K562 (cell line): ENCODE results near the gene SLCO2A1. TPM values are rescaled to one million over a fixed set of nuclear protein-coding genes. Genes with fewer than 3 reads are reported as not detected.
A peak's percentile ranks its signal among the peaks of the same experiment; 100 is the strongest.

Source experiments
- CHCHD3 ChIP-seq: fragments of 250-450 bp; sonication (Bioruptor Pico); IDR thresholded peaks from 2 replicates; pipeline ENCODE4 v2.1.2; 2022; ENCODE audit warnings: mild to moderate bottlenecking
- FOXA3 ChIP-seq, 2 experiments: fragments of 450-650 bp in 1 of 2; sonication (generic) in 1 of 2; formaldehyde crosslinking; IDR thresholded peaks in 1 of 2; conservative IDR thresholded peaks in 1 of 2; 2 replicates each; pipeline versions ENCODE4 v1.4.0 to v1.8.0; 2020 to 2022; ENCODE audit warnings: mild to moderate bottlenecking in 2 of 2, missing genetic modification reagents in 1 of 2
- HDAC1 ChIP-seq, 2 experiments: fragments of 450-650 bp; IDR thresholded peaks; 2 replicates each; pipeline ENCODE4 v1.6.1; 2016 to 2017; ENCODE audit warnings: inconsistent platforms in 1 of 2, mild to moderate bottlenecking in 1 of 2, moderate library complexity in 1 of 2
- HMG20A ChIP-seq: fragments of 450-650 bp; formaldehyde crosslinking; conservative IDR thresholded peaks from 2 replicates; pipeline ENCODE4 v1.4.0; 2020; ENCODE audit warnings: mild to moderate bottlenecking, mixed read lengths
- SREBF1 ChIP-seq: fragments of 150-350 bp; IDR thresholded peaks from 2 replicates; pipeline ENCODE4 v1.6.1; 2014; ENCODE audit warnings: antibody characterized with exemption, low read depth, low read length, borderline replicate concordance
- STAG1 ChIP-seq: sonication (generic); formaldehyde crosslinking; IDR thresholded peaks from 2 replicates; pipeline ENCODE4 v1.5.0; 2020; ENCODE audit warnings: missing genetic modification reagents, borderline replicate concordance
- TRIM28 ChIP-seq: fragments of 450-650 bp; IDR thresholded peaks from 2 replicates; pipeline ENCODE4 v1.6.1; 2017
- ZFP30 ChIP-seq: fragments of 250-450 bp; sonication (Bioruptor Pico); IDR thresholded peaks from 2 replicates; pipeline ENCODE4 v1.8.0; 2022; ENCODE audit warnings: moderate library complexity, mild to moderate bottlenecking, inconsistent platforms, borderline replicate concordance
- ZNF12 ChIP-seq: sonication (generic); formaldehyde crosslinking; IDR thresholded peaks from 2 replicates; pipeline ENCODE4 v1.4.0; 2020; ENCODE audit warnings: mild to moderate bottlenecking, missing genetic modification reagents
- ZNF586 ChIP-seq: fragments of 450-650 bp; formaldehyde crosslinking; conservative IDR thresholded peaks from 2 replicates; pipeline ENCODE4 v1.4.0; 2020; ENCODE audit warnings: mild to moderate bottlenecking, moderate library complexity
- ZSCAN32 ChIP-seq: fragments of 450-650 bp; formaldehyde crosslinking; IDR thresholded peaks from 2 replicates; pipeline ENCODE4 v1.4.0; 2020; ENCODE audit warnings: mild to moderate bottlenecking, moderate library complexity
- polyA plus RNA-seq, 8 experiments: library from polyadenylated mRNA; depleted of rRNA in 4 of 8; stranded (reverse) in 5 of 8; unstranded in 3 of 8; fragments of >200 nt; fragmentation: Nextera tagmentation in 2 of 8; fragmentation: Illumina TruSeq in 1 of 8; extraction: Ambion mirVana in 2 of 8; extraction: Trizol in 1 of 8; gene quantifications; 2 replicates each; pipeline versions ENCODE4 v1.2.1 to v1.2.3, GENCODE V29; 2011 to 2014; ENCODE audit warnings: inconsistent platforms in 1 of 8, missing spikeins in 1 of 8
- total RNA-seq, 7 experiments: library from RNA; depleted of rRNA in 6 of 7; stranded (reverse); fragments of >200 nt in 6 of 7; fragmentation: Illumina TruSeq in 2 of 7; extraction: Trizol in 2 of 7; gene quantifications; 2 replicates each; pipeline versions ENCODE4 v1.2.1 to v1.2.3, GENCODE V29; 2011 to 2021; ENCODE audit warnings: low replicate concordance in 1 of 7
- TF ChIP-seq, protein P1 (sequence below): sonication (generic); formaldehyde crosslinking; IDR thresholded peaks from 2 replicates; pipeline ENCODE4 v1.9.0; 2022; ENCODE audit warnings: mild to moderate bottlenecking, missing genetic modification reagents
- TF ChIP-seq, protein P2 (sequence below): fragments of 200-800 bp; sonication (Bioruptor generic); IDR thresholded peaks from 2 replicates; pipeline ENCODE4 v1.6.1; 2017; ENCODE audit warnings: missing genetic modification characterization, missing compliant biosample characterization
- TF ChIP-seq, protein P3 (sequence below): fragments of 450-650 bp; IDR thresholded peaks from 2 replicates; pipeline ENCODE4 v1.6.1; 2017; ENCODE audit warnings: antibody characterized with exemption, mild to moderate bottlenecking
- TF ChIP-seq, protein P4 (sequence below), 2 experiments: IDR thresholded peaks; 2 replicates each; pipeline ENCODE4 v1.6.1; 2012; ENCODE audit warnings: improper control_type of control experiment in 2 of 2, low read depth in 2 of 2, low read length in 2 of 2, borderline replicate concordance in 1 of 2
- TF ChIP-seq, protein P5 (sequence below): fragments of 250-450 bp; sonication (Bioruptor Pico); IDR thresholded peaks from 2 replicates; pipeline ENCODE4 v1.8.0; 2021; ENCODE audit warnings: moderate library complexity, mild to moderate bottlenecking, inconsistent platforms

The SLCO2A1 gene
- total and polyA plus RNA-seq, 9 of the 15 experiments (the other 6 are each of a cell fraction or from before 2014, with no cell fraction given) = 0.16 to 1.0 TPM; not detected in 7

DNA sequence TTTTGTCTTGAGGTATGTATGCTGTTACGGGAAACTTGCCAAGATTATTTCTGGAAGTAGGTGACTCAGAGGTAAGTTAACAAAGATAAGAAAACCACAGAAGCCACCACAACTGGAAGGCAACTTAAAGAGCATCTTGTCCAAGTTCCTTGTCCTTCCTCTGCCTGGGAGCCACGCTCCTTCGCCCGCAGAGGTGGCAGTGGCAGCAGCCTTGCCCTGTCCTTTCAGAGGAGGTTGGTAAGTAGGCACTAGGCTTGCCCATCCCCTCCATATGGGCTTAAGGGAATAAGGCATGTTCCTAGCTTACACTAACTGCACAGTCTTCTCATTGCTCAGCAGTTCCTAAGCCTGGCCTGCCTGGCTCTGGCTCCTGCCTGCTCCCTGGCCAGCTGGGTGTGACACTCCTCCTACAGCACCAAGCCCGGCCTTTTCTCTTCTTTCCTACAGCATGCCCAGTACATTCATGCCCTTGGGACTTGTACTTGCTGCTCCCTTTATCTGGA, 86.0 kb downstream of the SLCO2A1 start (continued):
- TF ChIP-seq, protein P1, sequence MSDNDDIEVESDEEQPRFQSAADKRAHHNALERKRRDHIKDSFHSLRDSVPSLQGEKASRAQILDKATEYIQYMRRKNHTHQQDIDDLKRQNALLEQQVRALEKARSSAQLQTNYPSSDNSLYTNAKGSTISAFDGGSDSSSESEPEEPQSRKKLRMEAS (CRISPR knock-in tag) = no peak
- TF ChIP-seq ZSCAN32 (CRISPR knock-in tag) (no peak), ZFP30 (CRISPR knock-in tag) (no peak), ZNF586 (no peak), HMG20A (CRISPR knock-in tag) (no peak), SREBF1 (no peak), HDAC1 (IDR thresholded peaks at IDR 0.05) (peak in 1 of 2 experiments; percentile 70; a peak in 1 of 4 replicates), FOXA3 (CRISPR knock-in tag; conservative IDR thresholded peaks at IDR 0.05 in 1 of 2, IDR thresholded peaks at IDR 0.05 in 1 of 2) (no peak), ZNF12 (CRISPR knock-in tag) (no peak), CHCHD3 (CRISPR knock-in tag) (no peak), TRIM28 (no peak), STAG1 (CRISPR knock-in tag) (no peak)
- TF ChIP-seq, protein P2, sequence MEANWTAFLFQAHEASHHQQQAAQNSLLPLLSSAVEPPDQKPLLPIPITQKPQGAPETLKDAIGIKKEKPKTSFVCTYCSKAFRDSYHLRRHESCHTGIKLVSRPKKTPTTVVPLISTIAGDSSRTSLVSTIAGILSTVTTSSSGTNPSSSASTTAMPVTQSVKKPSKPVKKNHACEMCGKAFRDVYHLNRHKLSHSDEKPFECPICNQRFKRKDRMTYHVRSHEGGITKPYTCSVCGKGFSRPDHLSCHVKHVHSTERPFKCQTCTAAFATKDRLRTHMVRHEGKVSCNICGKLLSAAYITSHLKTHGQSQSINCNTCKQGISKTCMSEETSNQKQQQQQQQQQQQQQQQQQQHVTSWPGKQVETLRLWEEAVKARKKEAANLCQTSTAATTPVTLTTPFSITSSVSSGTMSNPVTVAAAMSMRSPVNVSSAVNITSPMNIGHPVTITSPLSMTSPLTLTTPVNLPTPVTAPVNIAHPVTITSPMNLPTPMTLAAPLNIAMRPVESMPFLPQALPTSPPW (CRISPR knock-in tag) = no peak
- TF ChIP-seq, protein P3, sequence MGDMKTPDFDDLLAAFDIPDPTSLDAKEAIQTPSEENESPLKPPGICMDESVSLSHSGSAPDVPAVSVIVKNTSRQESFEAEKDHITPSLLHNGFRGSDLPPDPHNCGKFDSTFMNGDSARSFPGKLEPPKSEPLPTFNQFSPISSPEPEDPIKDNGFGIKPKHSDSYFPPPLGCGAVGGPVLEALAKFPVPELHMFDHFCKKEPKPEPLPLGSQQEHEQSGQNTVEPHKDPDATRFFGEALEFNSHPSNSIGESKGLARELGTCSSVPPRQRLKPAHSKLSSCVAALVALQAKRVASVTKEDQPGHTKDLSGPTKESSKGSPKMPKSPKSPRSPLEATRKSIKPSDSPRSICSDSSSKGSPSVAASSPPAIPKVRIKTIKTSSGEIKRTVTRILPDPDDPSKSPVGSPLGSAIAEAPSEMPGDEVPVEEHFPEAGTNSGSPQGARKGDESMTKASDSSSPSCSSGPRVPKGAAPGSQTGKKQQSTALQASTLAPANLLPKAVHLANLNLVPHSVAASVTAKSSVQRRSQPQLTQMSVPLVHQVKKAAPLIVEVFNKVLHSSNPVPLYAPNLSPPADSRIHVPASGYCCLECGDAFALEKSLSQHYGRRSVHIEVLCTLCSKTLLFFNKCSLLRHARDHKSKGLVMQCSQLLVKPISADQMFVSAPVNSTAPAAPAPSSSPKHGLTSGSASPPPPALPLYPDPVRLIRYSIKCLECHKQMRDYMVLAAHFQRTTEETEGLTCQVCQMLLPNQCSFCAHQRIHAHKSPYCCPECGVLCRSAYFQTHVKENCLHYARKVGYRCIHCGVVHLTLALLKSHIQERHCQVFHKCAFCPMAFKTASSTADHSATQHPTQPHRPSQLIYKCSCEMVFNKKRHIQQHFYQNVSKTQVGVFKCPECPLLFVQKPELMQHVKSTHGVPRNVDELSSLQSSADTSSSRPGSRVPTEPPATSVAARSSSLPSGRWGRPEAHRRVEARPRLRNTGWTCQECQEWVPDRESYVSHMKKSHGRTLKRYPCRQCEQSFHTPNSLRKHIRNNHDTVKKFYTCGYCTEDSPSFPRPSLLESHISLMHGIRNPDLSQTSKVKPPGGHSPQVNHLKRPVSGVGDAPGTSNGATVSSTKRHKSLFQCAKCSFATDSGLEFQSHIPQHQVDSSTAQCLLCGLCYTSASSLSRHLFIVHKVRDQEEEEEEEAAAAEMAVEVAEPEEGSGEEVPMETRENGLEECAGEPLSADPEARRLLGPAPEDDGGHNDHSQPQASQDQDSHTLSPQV = no peak
- TF ChIP-seq, protein P4, sequence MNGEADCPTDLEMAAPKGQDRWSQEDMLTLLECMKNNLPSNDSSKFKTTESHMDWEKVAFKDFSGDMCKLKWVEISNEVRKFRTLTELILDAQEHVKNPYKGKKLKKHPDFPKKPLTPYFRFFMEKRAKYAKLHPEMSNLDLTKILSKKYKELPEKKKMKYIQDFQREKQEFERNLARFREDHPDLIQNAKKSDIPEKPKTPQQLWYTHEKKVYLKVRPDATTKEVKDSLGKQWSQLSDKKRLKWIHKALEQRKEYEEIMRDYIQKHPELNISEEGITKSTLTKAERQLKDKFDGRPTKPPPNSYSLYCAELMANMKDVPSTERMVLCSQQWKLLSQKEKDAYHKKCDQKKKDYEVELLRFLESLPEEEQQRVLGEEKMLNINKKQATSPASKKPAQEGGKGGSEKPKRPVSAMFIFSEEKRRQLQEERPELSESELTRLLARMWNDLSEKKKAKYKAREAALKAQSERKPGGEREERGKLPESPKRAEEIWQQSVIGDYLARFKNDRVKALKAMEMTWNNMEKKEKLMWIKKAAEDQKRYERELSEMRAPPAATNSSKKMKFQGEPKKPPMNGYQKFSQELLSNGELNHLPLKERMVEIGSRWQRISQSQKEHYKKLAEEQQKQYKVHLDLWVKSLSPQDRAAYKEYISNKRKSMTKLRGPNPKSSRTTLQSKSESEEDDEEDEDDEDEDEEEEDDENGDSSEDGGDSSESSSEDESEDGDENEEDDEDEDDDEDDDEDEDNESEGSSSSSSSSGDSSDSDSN (IDR thresholded peaks at IDR 0.05; ENCODE audit: borderline replicate concordance in 1 of 2, low read depth in 2 of 2, low read length in 2 of 2) = no peak
- TF ChIP-seq, protein P5, sequence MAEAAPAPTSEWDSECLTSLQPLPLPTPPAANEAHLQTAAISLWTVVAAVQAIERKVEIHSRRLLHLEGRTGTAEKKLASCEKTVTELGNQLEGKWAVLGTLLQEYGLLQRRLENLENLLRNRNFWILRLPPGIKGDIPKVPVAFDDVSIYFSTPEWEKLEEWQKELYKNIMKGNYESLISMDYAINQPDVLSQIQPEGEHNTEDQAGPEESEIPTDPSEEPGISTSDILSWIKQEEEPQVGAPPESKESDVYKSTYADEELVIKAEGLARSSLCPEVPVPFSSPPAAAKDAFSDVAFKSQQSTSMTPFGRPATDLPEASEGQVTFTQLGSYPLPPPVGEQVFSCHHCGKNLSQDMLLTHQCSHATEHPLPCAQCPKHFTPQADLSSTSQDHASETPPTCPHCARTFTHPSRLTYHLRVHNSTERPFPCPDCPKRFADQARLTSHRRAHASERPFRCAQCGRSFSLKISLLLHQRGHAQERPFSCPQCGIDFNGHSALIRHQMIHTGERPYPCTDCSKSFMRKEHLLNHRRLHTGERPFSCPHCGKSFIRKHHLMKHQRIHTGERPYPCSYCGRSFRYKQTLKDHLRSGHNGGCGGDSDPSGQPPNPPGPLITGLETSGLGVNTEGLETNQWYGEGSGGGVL (CRISPR knock-in tag) = no peak
